Inflammatory macrophage (primary cell): ENCODE data around the gene ALPK3.

Experiments
- DNase-seq, 2 donors: peaks; one replicate each; pipeline ENCODE4 v3.0.0-alpha.2; 2020 to 2022

Gene ALPK3

DNA sequence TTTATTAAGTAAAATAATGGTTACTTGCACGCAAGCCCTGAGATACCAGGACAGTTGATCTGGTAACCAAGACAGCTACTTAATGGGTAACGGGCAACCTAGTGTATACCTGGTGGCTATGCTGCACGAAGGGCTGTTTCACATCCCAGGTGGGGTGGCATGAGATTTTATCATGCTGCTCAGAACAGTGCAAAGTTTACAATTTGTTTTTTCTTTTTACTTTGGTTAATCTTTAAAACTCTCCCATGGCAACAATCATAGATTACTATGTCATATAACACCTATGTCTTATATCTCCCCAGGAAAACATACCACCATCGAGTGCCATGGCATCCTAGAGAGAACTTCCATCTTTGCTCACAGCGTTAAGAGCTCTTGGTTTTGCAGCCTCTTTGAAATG, 35.1 kb downstream of the ALPK3 start:
- DNase-seq, result no peak

DNA sequence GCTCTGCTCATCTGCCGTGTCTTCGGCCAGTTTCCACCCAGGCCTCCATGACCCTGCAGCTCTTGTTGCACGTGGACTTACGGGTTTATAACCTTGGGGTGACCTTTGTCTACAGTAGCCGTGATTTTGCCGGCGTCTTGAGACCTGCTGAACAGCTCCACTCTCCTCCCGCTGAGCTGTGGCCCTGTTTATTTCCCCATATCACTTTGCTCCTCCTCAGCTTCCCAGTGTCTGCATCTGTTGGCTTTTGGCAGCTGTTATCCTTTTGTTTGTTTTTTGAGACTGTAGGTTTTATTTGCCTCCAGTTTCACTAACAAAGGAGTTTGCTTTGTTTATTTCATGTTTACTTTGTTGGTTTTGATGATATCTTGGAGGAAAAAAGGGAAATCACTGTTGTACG, 38.0 kb downstream of the ALPK3 start:
- DNase-seq, result no peak

DNA sequence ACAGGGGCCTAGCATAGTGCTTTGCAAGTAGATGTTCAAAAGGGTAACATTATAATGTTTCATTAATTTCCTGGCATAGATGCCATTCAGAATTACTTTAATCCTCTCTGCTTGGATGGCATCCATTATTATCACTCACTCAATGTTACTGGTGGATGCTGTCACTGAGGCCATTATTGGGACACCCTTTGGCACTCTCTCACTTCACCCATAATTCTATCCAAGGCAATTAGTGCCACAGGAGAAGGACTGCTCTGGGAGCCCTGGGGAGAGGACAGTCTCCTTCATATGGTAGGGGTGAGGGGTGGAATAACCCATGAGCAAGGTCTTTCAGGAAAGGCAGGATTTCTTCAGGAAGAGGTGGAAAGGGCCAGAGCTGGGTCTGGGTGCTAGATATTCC, 38.6 kb downstream of the ALPK3 start:
- no peak for DNase-seq

DNA sequence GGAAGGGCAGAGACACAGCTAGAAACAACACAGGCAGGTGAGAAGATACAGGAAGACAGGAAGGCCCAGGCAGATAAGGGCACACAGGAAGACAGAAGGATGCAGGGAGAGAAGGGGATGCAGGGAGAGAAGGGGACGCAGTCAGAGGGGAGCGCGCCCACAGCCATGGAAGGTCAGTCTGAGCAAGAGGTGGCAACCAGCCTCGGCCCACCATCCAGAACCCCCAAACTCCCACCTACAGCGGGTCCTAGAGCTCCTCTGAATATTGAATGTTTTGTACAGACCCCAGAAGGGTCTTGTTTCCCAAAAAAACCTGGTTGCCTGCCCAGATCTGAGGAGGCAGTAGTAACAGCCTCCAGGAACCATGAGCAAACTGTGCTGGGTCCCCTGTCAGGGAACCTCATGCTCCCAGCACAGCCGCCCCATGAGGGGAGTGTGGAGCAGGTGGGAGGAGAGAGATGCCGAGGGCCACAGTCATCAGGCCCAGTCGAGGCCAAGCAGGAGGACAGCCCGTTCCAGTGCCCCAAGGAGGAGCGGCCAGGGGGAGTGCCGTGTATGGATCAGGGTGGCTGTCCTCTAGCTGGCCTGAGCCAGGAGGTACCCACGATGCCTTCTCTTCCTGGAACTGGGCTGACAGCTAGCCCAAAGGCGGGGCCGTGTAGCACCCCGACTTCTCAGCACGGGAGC, 39.7 kb downstream of the ALPK3 start:
- DNase-seq, result no peak

DNA sequence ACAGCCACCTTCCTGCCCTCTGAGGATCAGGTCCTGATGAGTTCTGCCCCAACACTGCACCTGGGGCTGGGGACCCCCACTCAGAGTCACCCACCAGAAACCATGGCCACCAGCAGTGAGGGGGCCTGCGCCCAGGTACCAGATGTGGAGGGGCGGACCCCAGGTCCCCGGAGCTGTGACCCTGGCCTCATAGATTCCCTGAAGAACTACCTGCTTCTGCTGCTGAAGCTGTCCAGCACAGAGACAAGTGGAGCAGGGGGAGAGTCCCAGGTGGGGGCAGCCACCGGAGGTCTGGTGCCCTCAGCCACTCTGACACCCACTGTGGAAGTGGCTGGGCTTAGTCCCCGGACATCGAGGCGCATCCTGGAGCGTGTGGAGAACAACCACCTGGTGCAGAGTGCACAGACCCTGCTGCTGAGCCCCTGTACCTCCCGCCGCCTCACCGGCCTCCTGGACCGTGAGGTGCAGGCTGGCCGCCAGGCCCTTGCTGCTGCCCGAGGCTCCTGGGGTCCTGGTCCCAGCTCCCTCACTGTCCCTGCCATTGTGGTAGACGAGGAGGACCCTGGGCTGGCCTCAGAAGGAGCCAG, 40.4 kb downstream of the ALPK3 start:
- no peak for DNase-seq

DNA sequence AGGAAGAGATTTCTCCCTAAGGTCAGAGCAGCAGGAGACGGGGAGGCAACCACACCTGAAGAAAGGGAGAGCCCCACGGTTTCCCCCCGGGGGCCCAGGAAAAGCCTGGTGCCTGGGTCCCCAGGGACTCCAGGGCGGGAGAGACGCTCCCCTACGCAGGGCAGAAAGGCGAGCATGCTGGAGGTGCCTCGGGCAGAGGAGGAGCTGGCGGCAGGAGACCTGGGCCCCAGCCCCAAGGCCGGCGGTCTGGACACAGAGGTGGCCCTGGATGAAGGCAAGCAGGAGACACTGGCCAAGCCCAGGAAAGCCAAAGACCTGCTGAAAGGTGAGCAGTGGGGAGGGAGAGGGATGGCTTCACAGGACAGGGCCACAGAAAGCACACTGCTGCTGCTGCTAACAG, 41.1 kb downstream of the ALPK3 start:
- no peak for DNase-seq

DNA sequence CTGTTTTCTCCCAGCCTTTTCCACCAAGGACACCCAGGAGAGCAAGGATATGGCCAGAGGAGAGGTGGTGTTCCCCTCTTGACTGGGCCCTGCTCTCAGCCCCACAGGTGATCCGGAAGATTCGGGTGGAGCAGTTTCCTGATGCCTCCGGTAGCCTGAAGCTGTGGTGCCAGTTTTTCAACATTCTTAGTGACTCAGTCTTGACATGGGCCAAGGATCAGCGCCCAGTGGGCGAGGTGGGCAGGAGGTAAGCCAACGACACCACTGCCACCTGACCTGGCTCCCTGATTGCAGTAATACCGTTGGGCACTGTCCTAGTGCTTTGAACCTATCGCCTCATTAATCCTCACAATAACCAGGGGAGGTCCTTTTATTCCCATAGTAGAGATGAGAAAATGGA, 42.0 kb downstream of the ALPK3 start:
- DNase-seq, result no peak

DNA sequence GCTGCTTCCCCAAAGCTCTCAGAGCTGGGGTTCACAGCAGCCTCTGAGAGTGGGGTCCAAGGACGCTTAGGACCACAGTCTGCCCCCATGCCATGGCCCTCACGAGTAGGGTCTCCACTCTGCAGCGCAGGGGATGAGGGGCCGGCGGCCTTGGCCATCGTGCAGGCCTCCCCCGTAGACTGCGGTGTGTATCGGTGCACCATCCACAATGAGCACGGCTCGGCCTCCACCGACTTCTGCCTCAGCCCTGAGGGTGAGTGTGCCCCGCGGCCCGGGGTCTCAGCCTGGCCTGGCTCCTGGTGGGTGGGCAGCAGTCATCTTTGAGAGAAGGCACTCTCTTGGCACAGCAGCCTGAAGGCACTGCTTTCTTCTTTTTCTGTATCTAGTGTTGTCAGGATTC, 42.5 kb downstream of the ALPK3 start:
- no peak for DNase-seq

DNA sequence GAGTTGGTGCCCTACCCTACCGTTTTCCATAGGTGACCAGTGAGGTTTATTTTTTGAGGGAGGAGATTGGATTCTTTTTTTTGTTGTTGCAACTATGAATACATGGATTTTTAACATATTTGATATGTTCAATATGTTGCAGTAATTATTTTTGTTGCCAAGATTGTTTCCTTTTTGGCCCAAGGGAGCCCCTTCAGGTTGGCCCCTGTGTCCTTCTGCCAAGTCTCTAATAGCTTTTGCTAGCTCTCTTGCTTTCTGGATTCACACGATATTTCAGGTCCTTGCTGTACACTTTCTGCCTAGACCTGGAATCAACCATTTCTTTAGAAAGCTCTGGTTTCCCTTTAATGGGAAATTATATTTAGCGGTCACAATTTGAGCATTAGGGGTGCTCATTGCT, 44.6 kb downstream of the ALPK3 start:
- DNase-seq, result no peak

DNA sequence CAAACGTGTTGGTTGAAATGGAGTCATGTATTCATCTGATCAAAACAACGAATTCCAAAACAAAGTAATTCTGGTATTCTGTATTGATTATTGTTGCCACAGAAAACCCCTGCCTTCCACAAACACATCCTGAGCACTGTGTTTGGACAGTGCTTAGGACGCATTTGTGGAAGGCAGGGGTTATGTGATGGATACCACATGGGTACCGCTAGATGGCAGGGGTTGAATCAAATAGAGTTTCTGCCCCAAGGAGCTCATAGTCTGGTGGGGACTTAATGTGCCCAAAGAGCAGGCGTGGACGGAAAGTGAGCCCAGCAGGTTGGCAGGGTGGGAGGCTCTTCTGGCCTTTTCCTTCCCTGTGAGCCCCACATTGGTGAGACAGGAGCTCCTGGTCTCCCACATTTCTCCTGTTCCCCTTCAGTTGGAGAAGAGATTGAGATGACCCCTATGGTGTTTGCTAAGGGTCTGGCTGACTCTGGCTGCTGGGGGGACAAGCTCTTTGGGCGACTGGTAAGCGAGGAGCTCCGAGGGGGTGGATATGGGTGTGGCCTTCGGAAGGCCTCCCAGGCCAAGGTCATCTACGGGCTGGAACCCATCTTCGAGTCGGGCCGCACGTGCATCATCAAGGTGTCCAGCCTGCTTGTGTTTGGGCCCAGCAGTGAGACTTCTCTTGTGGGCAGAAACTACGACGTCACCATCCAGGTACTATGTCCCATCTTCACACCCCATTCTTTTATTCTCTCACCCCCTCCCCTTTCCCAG, 45.2 kb downstream of the ALPK3 start:
- no peak for DNase-seq

DNA sequence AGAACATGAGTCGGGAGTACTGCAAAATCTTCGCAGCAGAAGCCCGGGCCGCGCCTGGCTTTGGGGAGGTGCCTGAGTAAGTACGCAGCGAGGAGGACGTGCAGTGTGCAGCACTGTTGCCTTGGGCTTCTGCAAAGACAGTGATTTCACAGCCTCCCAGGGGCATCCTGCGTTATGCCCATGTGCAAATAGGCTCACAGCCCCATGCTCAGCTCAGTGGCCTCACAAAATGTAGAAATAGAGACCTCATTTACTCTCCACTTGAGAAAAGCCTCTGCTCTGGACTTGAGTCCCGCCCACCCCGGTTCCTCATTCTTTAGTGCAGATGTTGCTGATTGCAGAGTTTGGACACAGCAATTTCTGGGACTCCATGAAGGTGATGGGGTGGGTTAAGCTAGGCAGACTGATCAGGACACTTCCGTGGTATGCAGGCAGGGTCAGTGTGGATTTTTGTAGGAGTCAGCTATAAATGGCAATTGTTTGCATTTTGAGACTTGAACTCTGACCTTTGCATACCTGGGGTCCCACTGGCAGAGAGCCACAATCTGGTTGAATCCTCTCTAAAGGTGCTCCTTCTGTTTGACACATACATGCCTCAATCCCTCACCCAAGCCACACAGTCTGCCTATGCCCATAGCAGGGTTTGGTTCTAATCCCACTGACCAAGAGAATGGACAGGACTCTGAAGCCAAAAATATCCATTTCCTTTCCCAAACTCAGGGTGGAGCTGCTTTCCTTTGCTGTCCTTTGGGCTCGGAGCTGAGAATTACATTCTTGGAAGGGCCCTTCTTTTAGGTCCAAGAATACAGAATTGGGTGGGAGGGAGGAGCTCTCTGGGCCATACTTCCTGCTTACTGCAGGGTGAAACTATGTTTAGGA, 46.6 kb downstream of the ALPK3 start:
- DNase-seq, result peak; percentile 77 to 85

DNA sequence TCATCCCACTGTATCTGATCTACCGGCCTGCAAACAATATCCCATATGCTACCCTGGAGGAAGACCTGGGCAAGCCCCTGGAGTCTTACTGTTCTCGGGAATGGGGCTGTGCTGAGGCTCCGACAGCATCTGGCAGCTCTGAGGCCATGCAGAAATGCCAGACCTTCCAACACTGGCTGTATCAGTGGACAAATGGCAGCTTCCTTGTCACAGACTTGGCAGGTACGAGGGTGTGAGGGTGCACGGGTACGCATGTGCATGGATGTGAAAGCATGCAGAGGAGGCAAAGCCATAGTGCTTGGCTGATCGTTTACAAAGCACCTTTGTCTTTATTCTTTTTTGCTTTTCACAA, 47.3 kb downstream of the ALPK3 start:
- DNase-seq, result no peak

DNA sequence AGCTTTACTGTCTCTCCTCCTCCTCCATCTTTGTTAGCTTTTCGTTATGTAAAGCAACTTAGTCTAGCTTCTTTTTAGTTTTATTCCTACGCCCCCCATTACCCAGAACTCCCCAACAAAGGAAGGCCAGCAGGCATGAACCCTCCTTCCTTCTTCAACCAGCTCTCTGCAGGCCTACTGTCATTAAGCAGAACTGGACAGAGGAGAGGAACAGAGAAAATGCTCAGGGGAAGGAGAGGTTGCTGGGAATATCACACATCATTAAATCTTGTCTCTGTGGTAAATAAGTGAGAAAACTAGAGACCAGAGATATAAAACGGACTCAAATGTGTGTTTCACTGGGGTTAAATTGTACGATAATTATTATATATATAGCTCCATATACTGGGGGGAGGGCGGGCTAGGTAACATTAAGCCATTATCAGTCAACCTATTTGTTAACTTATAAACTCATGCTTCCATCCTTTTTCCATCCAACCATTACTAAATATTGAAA, 48.0 kb downstream of the ALPK3 start:
- no peak for DNase-seq

DNA sequence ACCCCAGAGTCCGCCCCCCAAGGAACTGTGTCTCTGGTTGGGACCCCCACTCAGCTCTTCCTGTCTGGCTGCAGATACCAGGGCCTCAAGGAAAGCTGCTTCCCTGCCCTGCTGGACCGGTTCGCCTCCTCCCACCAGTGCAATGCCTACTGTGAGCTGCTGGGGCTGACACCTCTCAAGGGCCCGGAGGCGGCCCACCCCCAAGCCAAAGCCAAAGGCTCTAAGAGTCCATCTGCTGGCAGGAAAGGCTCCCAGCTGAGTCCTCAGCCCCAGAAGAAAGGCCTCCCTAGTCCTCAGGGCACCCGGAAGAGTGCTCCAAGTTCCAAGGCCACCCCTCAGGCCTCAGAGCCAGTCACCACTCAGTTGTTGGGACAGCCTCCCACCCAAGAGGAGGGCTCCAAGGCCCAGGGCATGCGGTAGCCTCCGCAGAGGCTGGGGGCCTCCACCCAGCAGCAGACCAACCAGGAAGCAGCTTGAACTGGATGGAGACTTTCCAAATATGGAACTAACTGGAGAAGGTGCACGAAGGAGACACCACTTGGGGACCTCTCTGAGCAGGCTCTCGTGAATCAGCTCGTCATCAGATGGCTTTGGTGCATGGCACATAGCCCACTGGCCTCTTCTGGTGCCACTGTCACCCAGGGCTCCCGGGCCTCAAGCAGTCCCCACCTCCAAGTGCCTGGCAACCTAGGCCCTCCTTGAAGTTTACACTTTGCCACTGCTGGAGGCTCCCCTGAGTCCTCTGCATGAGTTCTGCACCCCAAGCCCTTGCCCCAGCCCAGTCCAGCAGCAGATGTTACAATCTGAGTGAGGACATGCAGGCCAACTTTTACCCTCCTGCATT, 51.1 kb downstream of the ALPK3 start:
- no peak for DNase-seq

DNA sequence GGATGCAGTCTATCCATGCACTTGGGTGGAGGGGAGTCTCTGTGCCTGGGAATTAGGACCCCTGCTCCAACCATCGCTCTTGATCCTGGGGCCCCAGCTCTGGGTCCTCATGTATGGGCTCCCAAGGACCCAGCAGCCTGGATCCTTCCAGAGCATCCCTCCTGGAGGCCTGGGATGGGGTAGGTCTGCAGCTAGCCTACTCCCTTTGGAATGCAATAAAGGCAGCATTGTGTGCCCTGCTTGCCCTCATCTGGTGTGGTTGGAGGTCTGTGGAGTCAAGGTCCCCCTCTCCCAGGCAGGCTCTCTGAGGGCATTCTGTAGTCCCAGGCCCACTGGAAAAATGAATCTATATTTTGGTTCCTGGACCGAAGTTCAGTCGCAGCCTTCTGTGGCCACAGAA, 52.4 kb downstream of the ALPK3 start:
- DNase-seq, result no peak

DNA sequence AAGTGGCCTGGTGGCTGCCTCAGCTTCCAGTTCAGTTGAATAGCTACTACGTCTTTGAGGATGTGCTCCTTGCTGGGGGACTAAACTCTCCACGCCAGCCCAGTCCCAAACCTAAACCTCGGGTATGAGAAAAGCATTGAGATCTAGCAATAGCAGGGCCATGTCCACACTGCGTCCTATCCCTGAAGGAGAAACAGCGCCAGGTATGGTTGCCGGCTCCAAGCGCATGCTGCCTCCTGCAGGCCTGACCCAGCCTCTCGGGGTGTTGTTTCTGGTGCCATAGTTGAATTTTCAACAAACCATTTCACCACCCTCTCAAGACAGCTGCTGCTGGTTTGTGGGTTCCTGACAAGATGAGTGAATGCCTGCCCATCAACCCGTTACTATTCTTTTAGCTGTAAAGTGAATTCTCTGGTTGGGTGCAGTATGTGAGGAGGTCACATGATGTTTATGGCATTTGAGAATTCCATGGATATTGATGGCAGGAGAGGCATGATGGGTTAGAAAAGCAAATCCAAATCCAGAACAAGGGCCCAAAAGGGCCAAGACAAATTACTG, 54.4 kb downstream of the ALPK3 start:
- no peak for DNase-seq

DNA sequence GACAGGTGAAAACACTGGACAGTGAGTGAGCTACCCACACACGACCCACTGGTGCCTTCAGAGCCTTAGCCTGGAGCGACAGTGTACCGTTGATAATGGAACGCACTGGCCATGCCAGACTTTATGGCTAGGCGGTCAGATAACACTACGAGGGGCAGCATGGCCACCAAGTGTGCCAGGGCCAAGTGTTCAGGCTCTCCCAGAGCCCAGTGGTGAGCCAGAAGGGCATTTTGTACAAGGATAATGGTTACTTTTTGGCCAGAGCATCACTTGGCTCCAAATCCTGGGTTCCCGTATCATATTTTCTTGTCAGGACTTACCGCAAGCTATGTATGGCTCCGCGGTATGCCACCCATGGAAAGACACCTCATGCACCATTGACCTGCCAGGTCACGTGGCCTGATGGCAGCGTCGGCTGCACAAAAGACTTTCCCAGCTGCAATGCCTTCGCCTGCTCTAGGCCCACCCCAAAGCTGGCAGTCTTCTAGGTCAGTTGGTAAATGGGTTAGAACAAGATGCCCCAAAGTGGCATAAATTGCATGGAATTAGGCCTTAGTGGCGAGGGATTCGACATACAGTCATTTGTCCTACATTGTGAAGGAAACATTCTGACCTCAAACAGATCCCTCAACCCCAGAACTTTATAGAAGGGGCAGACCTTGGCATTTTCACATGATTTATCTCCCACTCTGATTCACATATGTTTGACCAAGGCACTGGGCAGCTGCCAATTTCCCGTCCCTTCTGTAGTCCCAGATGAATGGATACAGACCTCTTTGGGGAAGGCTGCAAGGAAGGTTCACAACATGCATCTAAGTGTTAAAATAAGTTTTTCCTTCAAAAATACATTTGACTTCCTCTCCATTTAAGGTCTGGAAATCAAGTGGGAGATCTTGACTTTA, 55.1 kb downstream of the ALPK3 start:
- no peak for DNase-seq

DNA sequence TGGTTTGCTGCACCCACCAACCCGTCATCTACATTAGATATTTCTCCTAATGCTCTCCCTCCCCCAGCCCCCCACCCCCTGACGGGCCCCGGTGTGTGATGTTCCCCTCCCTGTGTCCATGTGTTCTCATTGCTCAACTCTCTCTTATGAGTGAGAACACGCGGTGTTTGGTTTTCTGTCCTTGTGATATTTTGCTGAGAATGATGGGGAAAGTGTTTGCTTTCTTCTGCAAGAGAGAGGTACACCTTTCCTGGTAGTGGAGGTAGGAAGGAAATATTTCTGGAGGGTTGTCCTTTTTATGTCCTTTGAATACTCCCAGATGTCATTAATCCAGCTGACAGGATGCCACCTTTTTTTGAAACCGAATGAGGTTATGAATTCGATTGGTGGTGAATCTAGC, 56.8 kb downstream of the ALPK3 start:
- no peak for DNase-seq

DNA sequence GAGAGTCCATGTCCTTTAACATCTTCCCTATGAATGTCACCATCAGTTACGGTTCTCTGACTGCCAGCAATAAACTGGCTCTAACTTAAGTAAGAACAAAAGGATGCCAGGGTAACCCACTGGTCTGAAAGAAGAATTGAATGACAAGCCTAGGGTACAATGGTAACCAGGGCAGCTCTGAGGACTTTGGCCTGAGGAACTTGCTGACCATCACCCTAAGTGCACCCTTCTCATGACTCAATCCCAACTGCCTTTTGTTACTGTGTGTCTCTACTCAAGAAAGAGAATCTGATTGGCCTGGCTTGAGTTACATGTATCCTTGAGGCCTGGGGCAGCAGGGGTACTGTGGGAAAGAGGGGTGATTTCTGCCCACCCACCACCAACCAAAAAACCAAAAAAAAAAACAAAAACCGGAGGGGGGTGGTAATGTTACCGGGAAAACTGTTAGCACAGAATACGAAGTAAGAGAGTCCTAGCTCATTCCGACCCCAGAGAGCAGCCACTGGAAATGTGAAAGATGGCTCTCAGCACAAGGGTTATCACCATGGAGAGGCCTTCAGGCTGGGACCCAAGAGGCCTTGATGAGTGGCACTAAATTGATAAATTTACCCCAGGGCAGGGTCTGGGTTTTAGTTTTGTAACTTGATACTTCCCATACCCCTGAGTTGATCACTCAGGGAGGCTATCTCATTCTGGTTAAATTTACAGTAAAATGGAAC, 58.0 kb downstream of the ALPK3 start:
- DNase-seq, result no peak

DNA sequence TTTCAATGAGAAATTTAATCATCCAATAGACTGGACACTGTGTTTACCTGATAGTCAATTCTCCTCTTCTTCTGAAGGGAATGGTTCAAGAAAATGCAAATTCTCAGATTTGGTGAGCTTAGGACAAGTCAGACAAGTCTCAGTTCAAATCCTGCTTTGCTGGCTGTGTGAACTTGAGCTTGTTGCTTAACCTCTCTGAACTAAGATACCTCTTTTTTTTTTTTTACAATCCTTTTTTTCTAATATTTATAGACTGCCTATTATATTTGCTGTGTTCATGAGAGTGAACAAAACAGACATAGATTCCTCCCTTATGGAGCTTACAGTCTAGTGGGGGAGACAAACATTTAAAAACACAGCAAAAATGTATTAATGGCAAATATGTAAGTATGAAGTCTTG, 59.1 kb downstream of the ALPK3 start:
- DNase-seq, result no peak
